IPS-15b (cell line): Measurements from ENCODE around the gene TEAD1.

Experiments
- H3K27me3 ChIP-seq: one replicate; pipeline ENCODE4 v1.6.1; 2013; ENCODE audit warnings: low read length; ENCODE audit not compliant: control insufficient read depth, insufficient read depth
- H3K36me3 ChIP-seq: one replicate; pipeline ENCODE4 v1.6.1; 2013; ENCODE audit warnings: low read length; ENCODE audit not compliant: control insufficient read depth, insufficient read depth
- H3K4me1 ChIP-seq: one replicate; pipeline ENCODE4 v1.6.1; 2013; ENCODE audit warnings: mild to moderate bottlenecking, low read length; ENCODE audit not compliant: control insufficient read depth, insufficient read depth
- H3K4me3 ChIP-seq: one replicate; pipeline ENCODE4 v1.5.1; 2013; ENCODE audit warnings: low read depth, low read length
- H3K9ac ChIP-seq: one replicate; pipeline ENCODE4 v1.6.1; 2013; ENCODE audit warnings: low read depth, mild to moderate bottlenecking, low read length
- H3K9me3 ChIP-seq: one replicate; pipeline ENCODE4 v1.6.1; 2013; ENCODE audit warnings: mild to moderate bottlenecking, low read length; ENCODE audit not compliant: control insufficient read depth, insufficient read depth

The TEAD1 gene

DNA sequence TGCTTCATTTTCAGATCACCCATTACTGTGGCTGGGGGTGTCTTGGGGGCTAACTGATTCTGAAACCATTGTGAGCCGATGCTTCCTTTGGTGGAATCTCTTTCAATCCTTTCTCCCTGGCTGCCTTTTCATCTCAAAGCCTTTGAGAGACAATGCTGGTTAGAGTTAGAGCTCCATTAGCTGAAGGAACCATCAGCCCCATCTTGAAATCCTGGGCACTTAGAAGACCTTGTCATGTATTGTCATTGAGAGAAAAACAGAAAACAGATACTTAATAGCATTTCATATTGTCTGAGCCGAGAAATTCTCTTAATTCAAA lies 6.7 kb downstream of the TEAD1 start:
- Histone ChIP-seq H3K27me3 (peaks cover 53% of the 10 kb centered on the region), H3K9me3 (no peaks in the 10 kb centered on the region), H3K9ac (no peak overlapping the region), H3K36me3 (no peaks in the 10 kb centered on the region), H3K4me1 (peaks cover 70% of the 10 kb centered on the region), H3K4me3 (peak overlapping the region; percentile 48)

GRCh38 chr11:12681466-12681865 lies 7.2 kb downstream of the TEAD1 start:
- Histone ChIP-seq H3K9me3 (no peaks in the 10 kb centered on the region), H3K9ac (no peak overlapping the region), H3K4me1 (peaks cover 68% of the 10 kb centered on the region), H3K36me3 (no peaks in the 10 kb centered on the region), H3K4me3 (no peak overlapping the region), H3K27me3 (peaks cover 53% of the 10 kb centered on the region)

- no peaks in the 10 kb centered on the region for H3K36me3 ChIP-seq
- H3K4me3 ChIP-seq = no peak overlapping the region
- H3K27me3 ChIP-seq = peaks cover 59% of the 10 kb centered on the region
- H3K4me1 ChIP-seq = peaks cover 76% of the 10 kb centered on the region
- no peaks in the 10 kb centered on the region for H3K9me3 ChIP-seq
- no peak overlapping the region for H3K9ac ChIP-seq
Observed at GRCh38 chr11:12682288-12682687, 8.1 kb downstream of the TEAD1 start.

GRCh38 chr11:12682737-12683500 lies 8.7 kb downstream of the TEAD1 start:
- no peaks in the 10 kb centered on the region for H3K36me3 ChIP-seq
- no peaks in the 10 kb centered on the region for H3K9me3 ChIP-seq
- no peak overlapping the region for H3K4me3 ChIP-seq
- no peak overlapping the region for H3K9ac ChIP-seq
- H3K4me1 ChIP-seq = peaks cover 77% of the 10 kb centered on the region
- peaks cover 57% of the 10 kb centered on the region for H3K27me3 ChIP-seq

GRCh38 chr11:12683874-12684273 lies 9.7 kb downstream of the TEAD1 start:
- H3K4me3 ChIP-seq = peak overlapping the region; percentile 12
- peaks cover 81% of the 10 kb centered on the region for H3K4me1 ChIP-seq
- H3K36me3 ChIP-seq = no peaks in the 10 kb centered on the region

DNA sequence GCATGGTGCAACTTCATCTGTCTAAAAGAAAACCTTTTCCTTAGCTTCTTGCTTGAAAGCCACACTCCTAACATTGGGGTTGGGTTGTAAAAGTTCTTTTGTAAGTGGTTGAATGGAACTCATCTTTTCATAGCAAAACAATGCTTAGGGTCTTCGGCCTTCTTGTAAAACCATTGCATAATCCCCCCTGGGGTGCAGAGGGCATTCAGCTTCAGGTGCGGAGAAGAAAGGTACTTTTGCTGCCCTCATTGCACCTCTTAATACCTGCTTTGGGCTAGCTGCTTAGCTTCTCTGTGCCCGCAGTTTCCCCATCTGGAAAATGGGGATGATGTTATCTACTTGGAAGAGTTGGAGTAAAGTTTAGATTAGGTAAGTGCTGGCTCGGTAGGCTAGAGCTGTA lies 10.1 kb downstream of the TEAD1 start:
- Histone ChIP-seq H3K4me3 (peak overlapping the region; percentile 12), H3K9me3 (no peaks in the 10 kb centered on the region), H3K36me3 (no peaks in the 10 kb centered on the region), H3K9ac (no peak overlapping the region), H3K27me3 (peaks cover 60% of the 10 kb centered on the region), H3K4me1 (peaks cover 79% of the 10 kb centered on the region)

More at GRCh38 chr11:12683874-12684273, 9.7 kb downstream of the TEAD1 start:
- H3K27me3 ChIP-seq = peaks cover 60% of the 10 kb centered on the region
- no peak overlapping the region for H3K9ac ChIP-seq
- H3K9me3 ChIP-seq = no peaks in the 10 kb centered on the region

DNA sequence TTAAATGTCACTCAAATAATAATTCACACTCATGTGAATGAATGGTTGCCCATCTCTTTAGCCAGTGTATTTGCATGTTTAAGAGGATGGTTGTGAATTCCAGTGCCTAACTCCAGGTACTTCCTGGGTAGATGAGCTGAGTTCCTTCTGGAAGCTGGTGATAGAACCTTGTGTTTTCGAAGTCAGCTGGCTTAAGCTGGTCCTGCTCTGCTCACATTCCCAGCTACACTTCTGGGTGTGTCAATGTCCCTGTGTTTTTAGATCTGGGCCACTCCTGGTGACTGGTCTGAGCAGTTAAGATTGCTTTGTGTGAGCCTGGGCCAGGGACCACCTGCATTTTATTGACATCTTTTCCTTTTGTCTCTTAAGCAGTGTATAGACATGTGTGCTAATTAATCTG lies 10.6 kb downstream of the TEAD1 start:
- Histone ChIP-seq H3K4me3 (peak overlapping the region; percentile 12), H3K36me3 (no peaks in the 10 kb centered on the region), H3K4me1 (peaks cover 76% of the 10 kb centered on the region), H3K27me3 (peaks cover 60% of the 10 kb centered on the region), H3K9ac (no peak overlapping the region), H3K9me3 (no peaks in the 10 kb centered on the region)

DNA sequence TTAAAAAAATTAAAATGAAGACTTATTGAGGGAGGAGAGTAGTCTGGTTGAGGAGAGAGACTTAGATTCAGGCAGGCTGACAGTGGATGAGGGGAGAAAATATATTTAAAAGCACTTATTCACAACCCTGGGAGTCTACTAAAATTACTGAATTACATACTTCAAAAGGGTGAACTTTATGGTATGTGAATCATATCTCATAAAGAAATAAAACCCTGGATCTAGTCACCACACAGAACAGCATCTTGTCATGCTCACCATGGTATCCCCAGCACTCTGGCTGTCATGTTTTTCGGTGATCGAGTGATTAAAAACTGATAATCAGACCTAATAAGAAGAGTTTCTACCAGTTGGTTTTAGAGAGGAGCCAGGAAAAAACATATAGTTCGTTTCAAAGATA lies 11.0 kb downstream of the TEAD1 start:
- Histone ChIP-seq H3K9ac (no peak overlapping the region), H3K27me3 (peaks cover 60% of the 10 kb centered on the region), H3K4me1 (peaks cover 74% of the 10 kb centered on the region), H3K9me3 (no peaks in the 10 kb centered on the region), H3K4me3 (no peak overlapping the region), H3K36me3 (no peaks in the 10 kb centered on the region)

- no peaks in the 10 kb centered on the region for H3K9me3 ChIP-seq
- no peaks in the 10 kb centered on the region for H3K36me3 ChIP-seq
- no peak overlapping the region for H3K9ac ChIP-seq
- peaks cover 67% of the 10 kb centered on the region for H3K4me1 ChIP-seq
- no peak overlapping the region for H3K4me3 ChIP-seq
- peaks cover 60% of the 10 kb centered on the region for H3K27me3 ChIP-seq
Observed at GRCh38 chr11:12686246-12687060, 12.2 kb downstream of the TEAD1 start.

DNA sequence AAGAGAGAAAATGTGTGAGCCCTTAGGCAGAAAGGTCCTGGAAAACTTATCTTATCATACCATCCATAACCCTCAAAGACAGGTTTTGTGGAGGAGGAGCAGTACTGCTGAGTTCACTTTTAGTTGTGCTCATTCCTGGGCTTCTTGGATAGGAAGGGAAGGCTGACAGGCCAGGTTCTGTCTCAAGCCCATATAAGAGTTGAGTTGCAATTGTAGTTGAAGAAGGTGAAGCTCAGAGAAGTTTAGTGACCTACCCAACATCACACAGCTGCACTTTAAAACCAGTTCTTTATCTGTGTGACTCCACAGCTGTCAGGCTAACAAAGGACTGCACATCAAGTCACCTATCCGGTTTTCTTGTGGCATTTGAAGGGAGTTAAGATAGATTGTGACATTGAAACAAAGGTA lies 13.0 kb downstream of the TEAD1 start:
- Histone ChIP-seq H3K9ac (no peak overlapping the region), H3K27me3 (peaks cover 54% of the 10 kb centered on the region), H3K4me3 (no peak overlapping the region), H3K9me3 (no peaks in the 10 kb centered on the region), H3K4me1 (peaks cover 61% of the 10 kb centered on the region), H3K36me3 (no peaks in the 10 kb centered on the region)

- no peak overlapping the region for H3K9ac ChIP-seq
- H3K27me3 ChIP-seq = peaks cover 48% of the 10 kb centered on the region
- no peaks in the 10 kb centered on the region for H3K36me3 ChIP-seq
- H3K9me3 ChIP-seq = no peaks in the 10 kb centered on the region
- H3K4me1 ChIP-seq = peaks cover 58% of the 10 kb centered on the region
- peak overlapping the region; percentile 5 for H3K4me3 ChIP-seq
Observed at GRCh38 chr11:12687740-12688139, 13.5 kb downstream of the TEAD1 start.
